HCT116 (cell line): Measurements from ENCODE around the gene STPG1.

ENCODE experiments used
- ATF3 ChIP-seq: IDR thresholded peaks from 2 replicates; pipeline ENCODE4 v1.6.1; 2012
- CEBPB ChIP-seq: IDR thresholded peaks from 2 replicates; pipeline ENCODE4 v1.6.1; 2012; ENCODE audit warnings: low read depth
- CTCF ChIP-seq, 3 experiments: fragments of 200-600 bp in 1 of 3; sonication (generic) in 1 of 3; IDR thresholded peaks in 2 of 3; conservative IDR thresholded peaks in 1 of 3; 2 replicates each; pipeline ENCODE4 v1.5.1; 2012 to 2017; ENCODE audit warnings: low read depth in 2 of 3, low read length in 2 of 3, antibody characterized with exemption in 1 of 3, borderline replicate concordance in 1 of 3, control low read depth in 1 of 3, mild to moderate bottlenecking in 1 of 3, mixed read lengths in 1 of 3, mixed run types in 1 of 3, moderate library complexity in 1 of 3; ENCODE audit not compliant: insufficient read depth in 1 of 3
- ELF1 ChIP-seq: IDR thresholded peaks from 2 replicates; pipeline ENCODE4 v1.6.1; 2012; ENCODE audit warnings: low read depth, borderline replicate concordance
- EZH2 ChIP-seq: fragments of 200-600 bp; sonication (generic); IDR thresholded peaks from 2 replicates; pipeline ENCODE4 v1.6.1; 2017; ENCODE audit warnings: antibody characterized with exemption, mixed run types
- EZH2phosphoT487 ChIP-seq: fragments of 200-600 bp; IDR thresholded peaks from 2 replicates; pipeline ENCODE4 v1.6.1; 2018; ENCODE audit warnings: antibody characterized with exemption, borderline replicate concordance
- MAX ChIP-seq: IDR thresholded peaks from 2 replicates; pipeline ENCODE4 v1.6.1; 2012
- POLR2A ChIP-seq: IDR thresholded peaks from 2 replicates; pipeline ENCODE4 v1.7.0; 2011; ENCODE audit warnings: borderline replicate concordance; ENCODE audit not compliant: insufficient read depth, insufficient read length; ENCODE audit errors: extremely low read depth
- POLR2AphosphoS5 ChIP-seq: IDR thresholded peaks from 2 replicates; pipeline ENCODE4 v1.6.1; 2011; ENCODE audit warnings: mild to moderate bottlenecking, low read depth, low read length, moderate library complexity
- RAD21 ChIP-seq: IDR thresholded peaks from 2 replicates; pipeline ENCODE4 v1.6.1; 2012; ENCODE audit warnings: low read depth, mild to moderate bottlenecking
- REST ChIP-seq: IDR thresholded peaks from 2 replicates; pipeline ENCODE4 v1.6.1; 2012; ENCODE audit warnings: low read depth
- SIN3A ChIP-seq: IDR thresholded peaks from 2 replicates; pipeline ENCODE4 v1.6.1; 2012; ENCODE audit warnings: low read depth
- YY1 ChIP-seq: IDR thresholded peaks from 2 replicates; pipeline ENCODE4 v1.6.1; 2011; ENCODE audit warnings: low read length, low read depth, moderate library complexity, mild to moderate bottlenecking; ENCODE audit not compliant: insufficient replicate concordance; ENCODE audit errors: extremely low read depth
- ZFX ChIP-seq: fragments of 450-650 bp; IDR thresholded peaks from 2 replicates; pipeline ENCODE4 v1.6.1; 2017

- TF ChIP-seq POLR2A, result no peak
- TF ChIP-seq EZH2, result no peak
- no peak for TF ChIP-seq CTCF (IDR thresholded peaks at IDR 0.05 in 2 of 3, conservative IDR thresholded peaks at IDR 0.05 in 1 of 3; ENCODE audit: borderline replicate concordance in 1 of 3, insufficient read depth in 1 of 3, low read depth in 2 of 3, low read length in 2 of 3)
- no peak for TF ChIP-seq ELF1
- TF ChIP-seq CEBPB, result no peak
- no peak for TF ChIP-seq POLR2AphosphoS5
- TF ChIP-seq SIN3A, result no peak
- TF ChIP-seq ZFX, result no peak
- TF ChIP-seq MAX, result no peak
- TF ChIP-seq RAD21, result no peak
- TF ChIP-seq REST, result no peak
- no peak for TF ChIP-seq ATF3
- no peak for TF ChIP-seq YY1
- no peak for TF ChIP-seq EZH2phosphoT487
Observed at GRCh38 chr1:24414775-24415333, 1.3 kb upstream of the STPG1 start.
